ENCODE measurements around the gene MLH3.
A peak's percentile ranks its signal among the peaks of the same experiment; 100 is the strongest.
"Not testable (repeated sequence)": the region's sequence is repeated elsewhere in the genome, so short reads cannot be mapped to it uniquely, and the experiment has no call there.

Gene MLH3

GRCh38 chr14:75067765-75068164 is 16.5 kb upstream of the MLH3 start:
- DNase-seq; H3K27me3 ChIP-seq (replicated peaks; ENCODE audit: control insufficient read depth, insufficient read depth, low read length, poor library complexity, severe bottlenecking); H3K4me3 ChIP-seq (ENCODE audit: insufficient read depth, low read depth, low read length, poor library complexity, severe bottlenecking); H3K9me3 ChIP-seq (ENCODE audit: control insufficient read depth, low read length); H3K36me3 ChIP-seq (ENCODE audit: control insufficient read depth, insufficient read depth, low read length); H3K27ac ChIP-seq (ENCODE audit: insufficient read depth, low read length, poor library complexity, severe bottlenecking): not testable (repeated sequence)
- peaks cover 13% of the 10 kb centered on the region for H3K4me1 ChIP-seq (ENCODE audit: control insufficient read depth, insufficient read depth, low read length, poor library complexity, severe bottlenecking)

DNA sequence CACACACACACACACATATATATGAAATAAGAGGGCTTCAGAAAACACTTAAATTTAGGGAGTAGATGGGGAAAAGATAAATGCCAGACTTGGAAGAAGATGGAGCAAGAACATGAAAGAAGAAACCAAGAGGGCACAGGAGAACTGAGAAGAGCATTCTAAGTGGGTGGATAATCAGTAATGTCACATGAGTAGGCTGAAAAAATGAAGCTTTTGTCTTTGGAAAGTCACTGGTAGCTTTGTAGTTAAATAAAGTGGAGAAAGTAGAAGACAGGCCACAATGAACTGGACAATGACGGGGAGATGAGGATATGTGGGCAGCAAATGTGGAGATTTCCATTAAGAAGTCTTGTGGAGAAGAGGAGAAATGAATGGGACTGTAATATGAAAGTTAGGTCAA is 15.9 kb upstream of the MLH3 start:
- Histone ChIP-seq H3K4me1 (ENCODE audit: control insufficient read depth, insufficient read depth, low read length, poor library complexity, severe bottlenecking) (peaks cover 13% of the 10 kb centered on the region), H3K27ac (ENCODE audit: insufficient read depth, low read length, poor library complexity, severe bottlenecking) (no peak overlapping the region), H3K36me3 (ENCODE audit: control insufficient read depth, insufficient read depth, low read length) (no peaks in the 10 kb centered on the region), H3K4me3 (ENCODE audit: insufficient read depth, low read depth, low read length, poor library complexity, severe bottlenecking) (no peak overlapping the region), H3K9me3 (ENCODE audit: control insufficient read depth, low read length) (no peaks in the 10 kb centered on the region), H3K27me3 (replicated peaks; ENCODE audit: control insufficient read depth, insufficient read depth, low read length, poor library complexity, severe bottlenecking) (no peaks in the 10 kb centered on the region)
- DNase-seq, result no peak

DNA sequence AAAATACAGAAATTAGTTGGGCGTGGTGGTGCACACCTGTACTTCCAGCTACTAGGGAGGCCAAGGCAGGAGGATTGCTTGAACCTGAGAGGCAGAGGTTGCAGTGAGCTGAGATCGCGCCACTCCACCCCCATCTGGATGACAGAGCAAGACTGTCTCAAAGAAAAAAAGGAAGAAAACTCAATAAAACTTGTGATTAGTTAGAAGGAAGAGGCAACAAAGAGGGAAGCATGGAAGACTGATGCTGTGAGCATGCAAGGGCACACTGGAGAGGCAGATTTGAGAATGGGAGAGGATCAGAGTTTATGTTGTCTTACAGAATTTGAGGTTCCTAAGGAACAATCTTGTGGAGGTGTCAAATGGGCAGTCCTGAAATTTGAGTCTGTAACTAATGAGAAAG is 15.4 kb upstream of the MLH3 start:
- Histone ChIP-seq H3K36me3 (ENCODE audit: control insufficient read depth, insufficient read depth, low read length) (no peaks in the 10 kb centered on the region), H3K27ac (ENCODE audit: insufficient read depth, low read length, poor library complexity, severe bottlenecking) (no peak overlapping the region), H3K4me1 (ENCODE audit: control insufficient read depth, insufficient read depth, low read length, poor library complexity, severe bottlenecking) (peaks cover 13% of the 10 kb centered on the region), H3K4me3 (ENCODE audit: insufficient read depth, low read depth, low read length, poor library complexity, severe bottlenecking) (no peak overlapping the region), H3K9me3 (ENCODE audit: control insufficient read depth, low read length) (no peaks in the 10 kb centered on the region), H3K27me3 (replicated peaks; ENCODE audit: control insufficient read depth, insufficient read depth, low read length, poor library complexity, severe bottlenecking) (no peaks in the 10 kb centered on the region)
- no peak for DNase-seq

GRCh38 chr14:75064205-75064567 is 12.9 kb upstream of the MLH3 start:
- Histone ChIP-seq H3K9me3 (ENCODE audit: control insufficient read depth, low read length) (no peaks in the 10 kb centered on the region), H3K27ac (ENCODE audit: insufficient read depth, low read length, poor library complexity, severe bottlenecking) (peak overlapping the region; percentile 77), H3K4me1 (ENCODE audit: control insufficient read depth, insufficient read depth, low read length, poor library complexity, severe bottlenecking) (peaks cover 9% of the 10 kb centered on the region), H3K4me3 (ENCODE audit: insufficient read depth, low read depth, low read length, poor library complexity, severe bottlenecking) (peak overlapping the region; percentile 80), H3K36me3 (ENCODE audit: control insufficient read depth, insufficient read depth, low read length) (no peaks in the 10 kb centered on the region), H3K27me3 (replicated peaks; ENCODE audit: control insufficient read depth, insufficient read depth, low read length, poor library complexity, severe bottlenecking) (no peaks in the 10 kb centered on the region)
- DNase-seq, result no peak

DNA sequence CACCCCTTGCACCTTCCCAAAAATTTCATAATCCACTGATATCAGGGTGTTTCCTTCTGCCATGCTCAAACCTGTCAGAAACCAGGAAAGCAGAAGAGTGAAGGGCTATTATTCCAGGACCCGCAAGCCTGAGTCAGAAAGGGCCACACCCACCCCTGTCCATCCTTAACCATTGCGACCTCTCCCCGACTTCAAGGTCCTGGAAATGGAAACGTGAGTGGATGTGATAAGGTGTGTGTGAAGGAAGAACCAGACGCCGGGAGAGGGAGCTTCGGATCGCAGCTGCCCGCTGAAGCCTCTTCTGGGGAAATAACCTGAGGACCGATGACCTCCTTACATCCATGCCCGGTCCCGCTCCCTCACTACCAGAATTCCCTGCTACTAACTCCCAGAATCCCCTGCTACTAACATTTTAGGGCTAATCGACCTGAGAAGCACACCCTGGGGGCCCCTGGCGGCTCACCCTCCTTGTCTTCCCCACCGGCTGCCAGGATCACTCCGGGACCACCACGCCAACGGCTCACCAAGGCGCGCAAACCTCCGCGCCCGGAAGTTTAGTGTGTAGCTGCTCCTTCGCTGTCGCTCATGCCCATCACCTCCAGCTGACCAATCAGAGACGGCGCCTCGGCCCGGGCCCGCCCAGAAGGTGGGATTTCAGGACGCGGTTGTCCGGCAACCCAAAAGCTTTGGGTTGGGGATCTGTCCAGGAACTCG is 12.4 kb upstream of the MLH3 start, which contains the start of gene ACYP1:
TSS of gene ACYP1 (minus strand) at position 534 of the 714 bp plus-strand sequence. CDS start at position 63, 471 bp downstream.
- Histone ChIP-seq H3K36me3 (ENCODE audit: control insufficient read depth, insufficient read depth, low read length) (no peaks in the 10 kb centered on the region), H3K27me3 (replicated peaks; ENCODE audit: control insufficient read depth, insufficient read depth, low read length, poor library complexity, severe bottlenecking) (no peaks in the 10 kb centered on the region), H3K9me3 (ENCODE audit: control insufficient read depth, low read length) (no peaks in the 10 kb centered on the region), H3K27ac (ENCODE audit: insufficient read depth, low read length, poor library complexity, severe bottlenecking) (peak within 1 kb of the TSS; percentile 77), H3K4me1 (ENCODE audit: control insufficient read depth, insufficient read depth, low read length, poor library complexity, severe bottlenecking) (peaks cover 5% of the 10 kb centered on the region), H3K4me3 (ENCODE audit: insufficient read depth, low read depth, low read length, poor library complexity, severe bottlenecking) (peak within 1 kb of the TSS; percentile 80)
- peak; percentile 75 to 86 (median 83) for DNase-seq

DNA sequence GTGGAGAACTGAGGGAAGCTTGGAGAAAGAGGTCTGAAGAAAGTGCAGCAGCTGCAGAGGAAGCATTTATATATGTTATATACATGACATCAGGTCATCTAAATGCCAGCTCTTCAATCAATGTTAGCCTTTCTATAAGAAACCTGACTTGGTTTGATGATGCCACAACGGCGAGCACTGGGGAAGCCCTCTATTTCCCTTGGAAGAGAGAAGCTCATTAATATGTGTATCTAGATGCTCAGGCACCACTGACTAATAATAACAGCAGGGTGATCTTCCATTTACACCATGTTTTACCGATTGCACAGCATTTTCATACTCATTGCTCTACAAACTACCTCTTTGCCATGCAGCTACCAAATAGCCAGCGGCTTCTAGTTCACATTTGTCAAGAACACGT is 11.7 kb upstream of the MLH3 start:
- Histone ChIP-seq H3K4me3 (ENCODE audit: insufficient read depth, low read depth, low read length, poor library complexity, severe bottlenecking) (peak overlapping the region; percentile 80), H3K9me3 (ENCODE audit: control insufficient read depth, low read length) (no peaks in the 10 kb centered on the region), H3K4me1 (ENCODE audit: control insufficient read depth, insufficient read depth, low read length, poor library complexity, severe bottlenecking) (peaks cover 5% of the 10 kb centered on the region), H3K27ac (ENCODE audit: insufficient read depth, low read length, poor library complexity, severe bottlenecking) (peak overlapping the region; percentile 77), H3K27me3 (replicated peaks; ENCODE audit: control insufficient read depth, insufficient read depth, low read length, poor library complexity, severe bottlenecking) (no peaks in the 10 kb centered on the region), H3K36me3 (ENCODE audit: control insufficient read depth, insufficient read depth, low read length) (no peaks in the 10 kb centered on the region)
- DNase-seq, result no peak

DNA sequence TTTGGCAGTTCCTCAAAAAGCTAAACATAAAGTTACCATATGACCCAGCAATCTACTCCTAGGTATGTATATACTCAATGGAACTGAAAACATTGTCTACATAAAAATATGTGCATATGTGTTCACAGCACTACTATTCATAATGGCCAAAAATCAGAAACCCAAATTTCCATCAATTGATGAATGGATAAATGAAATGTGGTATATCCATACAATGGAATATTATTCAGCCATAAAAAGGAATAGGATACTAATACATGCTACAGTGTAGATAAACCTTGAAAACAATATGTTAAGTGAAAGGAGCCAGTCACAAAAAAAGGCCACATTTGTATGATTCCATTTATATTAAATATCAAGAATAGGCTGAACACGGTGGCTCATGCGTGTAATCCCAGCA is 9.2 kb upstream of the MLH3 start:
- DNase-seq, result no peak
- Histone ChIP-seq H3K36me3 (ENCODE audit: control insufficient read depth, insufficient read depth, low read length) (no peaks in the 10 kb centered on the region), H3K27ac (ENCODE audit: insufficient read depth, low read length, poor library complexity, severe bottlenecking) (no peak overlapping the region), H3K4me3 (ENCODE audit: insufficient read depth, low read depth, low read length, poor library complexity, severe bottlenecking) (no peak overlapping the region), H3K27me3 (replicated peaks; ENCODE audit: control insufficient read depth, insufficient read depth, low read length, poor library complexity, severe bottlenecking) (no peaks in the 10 kb centered on the region), H3K4me1 (ENCODE audit: control insufficient read depth, insufficient read depth, low read length, poor library complexity, severe bottlenecking) (peaks cover 5% of the 10 kb centered on the region), H3K9me3 (ENCODE audit: control insufficient read depth, low read length) (no peaks in the 10 kb centered on the region)

DNA sequence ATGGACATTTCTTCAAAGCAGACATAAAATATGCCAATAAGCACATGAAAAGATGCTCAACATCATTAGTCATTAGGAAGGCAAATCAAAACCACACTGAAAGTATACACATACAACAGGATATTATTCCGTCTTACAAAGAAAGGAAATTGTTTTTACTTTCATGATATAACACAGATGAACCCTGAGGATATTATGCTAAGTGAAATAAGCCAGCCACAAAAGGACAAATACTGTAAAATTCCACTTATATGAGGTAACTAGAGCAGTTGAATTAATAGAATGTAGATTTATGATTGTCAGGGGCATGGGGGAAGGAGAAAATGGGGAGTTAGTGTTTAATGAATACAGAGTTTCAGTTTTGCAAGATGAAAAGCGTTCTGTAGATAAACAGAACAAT is 8.4 kb upstream of the MLH3 start:
- Histone ChIP-seq H3K4me1 (ENCODE audit: control insufficient read depth, insufficient read depth, low read length, poor library complexity, severe bottlenecking) (peaks cover 5% of the 10 kb centered on the region), H3K4me3 (ENCODE audit: insufficient read depth, low read depth, low read length, poor library complexity, severe bottlenecking) (no peak overlapping the region), H3K9me3 (ENCODE audit: control insufficient read depth, low read length) (no peaks in the 10 kb centered on the region), H3K36me3 (ENCODE audit: control insufficient read depth, insufficient read depth, low read length) (no peaks in the 10 kb centered on the region), H3K27ac (ENCODE audit: insufficient read depth, low read length, poor library complexity, severe bottlenecking) (no peak overlapping the region), H3K27me3 (replicated peaks; ENCODE audit: control insufficient read depth, insufficient read depth, low read length, poor library complexity, severe bottlenecking) (no peaks in the 10 kb centered on the region)
- no peak for DNase-seq

- Histone ChIP-seq H3K4me1 (ENCODE audit: control insufficient read depth, insufficient read depth, low read length, poor library complexity, severe bottlenecking) (peaks cover 9% of the 10 kb centered on the region), H3K4me3 (ENCODE audit: insufficient read depth, low read depth, low read length, poor library complexity, severe bottlenecking) (no peak overlapping the region), H3K27ac (ENCODE audit: insufficient read depth, low read length, poor library complexity, severe bottlenecking) (no peak overlapping the region), H3K27me3 (replicated peaks; ENCODE audit: control insufficient read depth, insufficient read depth, low read length, poor library complexity, severe bottlenecking) (no peaks in the 10 kb centered on the region), H3K9me3 (ENCODE audit: control insufficient read depth, low read length) (no peaks in the 10 kb centered on the region), H3K36me3 (ENCODE audit: control insufficient read depth, insufficient read depth, low read length) (no peaks in the 10 kb centered on the region)
- no peak for DNase-seq
Measured at GRCh38 chr14:75054421-75054820, 3.2 kb upstream of the MLH3 start.

DNA sequence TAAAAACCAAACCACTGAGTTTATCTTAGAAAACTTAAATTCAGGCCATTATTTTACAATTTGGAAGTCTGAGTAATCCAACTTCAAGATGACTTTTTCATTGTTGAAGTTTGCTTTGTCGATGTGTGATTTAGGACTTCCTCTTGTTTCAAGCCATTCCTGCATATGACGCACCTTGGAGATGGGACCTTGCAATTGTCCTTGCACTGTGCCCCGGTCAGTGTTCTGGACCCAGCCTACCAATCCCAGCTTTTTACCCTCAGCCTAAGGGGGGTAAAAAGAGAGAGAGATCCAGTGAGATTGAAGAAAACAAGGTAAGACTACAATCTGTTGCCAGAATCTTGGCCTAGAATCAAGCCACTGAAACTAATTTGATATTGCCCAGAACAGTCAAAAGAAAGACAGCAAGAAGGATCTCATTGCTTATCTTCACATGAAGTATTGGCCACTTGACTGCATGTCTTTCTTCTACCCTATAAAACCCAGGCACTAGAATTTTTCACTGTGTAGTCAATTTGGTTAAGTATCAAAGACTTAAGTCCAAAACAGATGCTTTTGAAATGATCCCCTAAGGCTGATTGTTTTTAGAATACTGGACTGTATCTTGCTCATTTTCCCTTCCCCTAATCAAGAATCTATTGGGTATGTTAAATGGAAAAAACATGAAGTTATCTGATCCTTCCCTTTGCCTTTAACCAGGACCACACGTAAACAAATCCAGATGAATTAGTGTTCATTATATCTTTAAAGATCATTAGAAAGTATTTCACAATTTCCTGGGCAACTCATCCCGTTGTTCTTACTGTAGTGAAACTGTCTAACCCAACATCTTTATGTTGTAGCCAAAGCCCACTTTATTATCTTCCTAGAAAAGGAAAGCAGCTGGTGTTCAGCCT is 2.4 kb upstream of the MLH3 start:
- peaks cover 9% of the 10 kb centered on the region for H3K4me1 ChIP-seq (ENCODE audit: control insufficient read depth, insufficient read depth, low read length, poor library complexity, severe bottlenecking)
- no peak overlapping the region for H3K27ac ChIP-seq (ENCODE audit: insufficient read depth, low read length, poor library complexity, severe bottlenecking)

More for the DNA sequence above, 2.4 kb upstream of the MLH3 start:
- H3K9me3 ChIP-seq (ENCODE audit: control insufficient read depth, low read length), result no peaks in the 10 kb centered on the region
- DNase-seq, result no peak
- H3K27me3 ChIP-seq (replicated peaks; ENCODE audit: control insufficient read depth, insufficient read depth, low read length, poor library complexity, severe bottlenecking), result no peaks in the 10 kb centered on the region
- H3K4me3 ChIP-seq (ENCODE audit: insufficient read depth, low read depth, low read length, poor library complexity, severe bottlenecking), result no peak overlapping the region
- no peaks in the 10 kb centered on the region for H3K36me3 ChIP-seq (ENCODE audit: control insufficient read depth, insufficient read depth, low read length)

Data from effector memory CD4-positive, alpha-beta T cell (primary cell).